DOHH2 (cell line): ENCODE data around the gene RENBP.

Experiments
- H3F3A ChIP-seq: fragments of 200-600 bp; sonication (generic), shearing (Covaris generic); 2 replicates; pipeline ENCODE4 v1.6.0; 2016; ENCODE audit warnings: antibody characterized with exemption, mild to moderate bottlenecking; ENCODE audit not compliant: control insufficient read depth, insufficient read depth
- H3K27ac ChIP-seq: fragments of 200-600 bp; sonication (generic); 2 replicates; pipeline ENCODE4 v1.5.1; 2014; ENCODE audit warnings: low read depth, mild to moderate bottlenecking, low read length, moderate library complexity
- H3K27me3 ChIP-seq: fragments of 200-600 bp; sonication (generic); 2 replicates; pipeline ENCODE4 v1.6.1; 2014; ENCODE audit warnings: mild to moderate bottlenecking, low read length, mixed read lengths; ENCODE audit not compliant: control insufficient read depth
- H3K36me3 ChIP-seq: fragments of 200-600 bp; sonication (generic); 2 replicates; pipeline ENCODE4 v1.6.1; 2014; ENCODE audit warnings: mild to moderate bottlenecking, low read length, moderate library complexity, mixed read lengths; ENCODE audit not compliant: control insufficient read depth
- H3K4me1 ChIP-seq: fragments of 200-600 bp; sonication (generic); 2 replicates; pipeline ENCODE4 v1.6.1; 2014; ENCODE audit warnings: mild to moderate bottlenecking, low read length, mixed read lengths; ENCODE audit not compliant: control insufficient read depth
- H3K4me2 ChIP-seq: fragments of 200-600 bp; sonication (generic); 2 replicates; pipeline ENCODE4 v1.6.0; 2014; ENCODE audit warnings: mild to moderate bottlenecking, low read length, moderate library complexity
- H3K4me3 ChIP-seq: fragments of 200-600 bp; sonication (generic); 2 replicates; pipeline ENCODE4 v1.5.1; 2014; ENCODE audit warnings: mild to moderate bottlenecking, low read length, mixed read lengths
- H3K79me2 ChIP-seq: fragments of 200-600 bp; sonication (generic); 2 replicates; pipeline ENCODE4 v1.6.1; 2014; ENCODE audit warnings: mild to moderate bottlenecking, low read length, mixed read lengths; ENCODE audit not compliant: control insufficient read depth
- H3K9me2 ChIP-seq: fragments of 200-600 bp; sonication (generic); replicated peaks from 2 replicates; pipeline ENCODE4 v1.6.1; 2014; ENCODE audit warnings: mild to moderate bottlenecking, low read length, mixed read lengths; ENCODE audit not compliant: control insufficient read depth
- H3K9me3 ChIP-seq: fragments of 200-600 bp; sonication (generic); 2 replicates; pipeline ENCODE4 v1.6.1; 2014; ENCODE audit warnings: antibody characterized with exemption, low read length, mixed read lengths; ENCODE audit not compliant: control insufficient read depth, insufficient read depth
- H4K20me1 ChIP-seq: fragments of 200-600 bp; sonication (generic); 2 replicates; pipeline ENCODE4 v1.6.0; 2014; ENCODE audit warnings: low read depth, mild to moderate bottlenecking, antibody characterized with exemption, low read length, moderate library complexity; ENCODE audit not compliant: control insufficient read depth, insufficient read depth
- CTCF ChIP-seq: fragments of 200-600 bp; sonication (generic); IDR thresholded peaks from one replicate; pipeline ENCODE4 v1.5.1; 2014; ENCODE audit warnings: antibody characterized with exemption, mild to moderate bottlenecking, low read depth, low read length; ENCODE audit not compliant: poor library complexity, severe bottlenecking
- EZH2phosphoT487 ChIP-seq: fragments of 200-600 bp; sonication (generic); IDR thresholded peaks from 2 replicates; pipeline ENCODE4 v1.6.1; 2017; ENCODE audit warnings: borderline replicate concordance, mild to moderate bottlenecking, antibody characterized with exemption, low read length, moderate library complexity, mixed read lengths

The RENBP gene

GRCh38 chrX:153988493-153988892 is 44.0 kb upstream of the RENBP start:
- H3K9me2 ChIP-seq: no peaks in the 10 kb centered on the region
- no peaks in the 10 kb centered on the region for H3K27me3 ChIP-seq
- no peaks in the 10 kb centered on the region for H3K9me3 ChIP-seq
- H3F3A ChIP-seq: no peaks in the 10 kb centered on the region
- TF ChIP-seq CTCF (no peak), EZH2phosphoT487 (no peak)
- H3K4me2 ChIP-seq: no peak overlapping the region
- no peaks in the 10 kb centered on the region for H3K36me3 ChIP-seq
- no peaks in the 10 kb centered on the region for H3K79me2 ChIP-seq
- H4K20me1 ChIP-seq: no peaks in the 10 kb centered on the region
- no peak overlapping the region for H3K27ac ChIP-seq
- H3K4me3 ChIP-seq: no peak overlapping the region
- peaks cover 16% of the 10 kb centered on the region for H3K4me1 ChIP-seq

- H3K4me2 ChIP-seq: no peak overlapping the region
- no peaks in the 10 kb centered on the region for H3K36me3 ChIP-seq
- no peaks in the 10 kb centered on the region for H3F3A ChIP-seq
- H3K9me3 ChIP-seq: no peaks in the 10 kb centered on the region
- no peaks in the 10 kb centered on the region for H4K20me1 ChIP-seq
- no peak overlapping the region for H3K27ac ChIP-seq
- H3K4me3 ChIP-seq: no peak overlapping the region
- no peaks in the 10 kb centered on the region for H3K79me2 ChIP-seq
- H3K4me1 ChIP-seq: peaks cover 20% of the 10 kb centered on the region
- no peaks in the 10 kb centered on the region for H3K27me3 ChIP-seq
- TF ChIP-seq EZH2phosphoT487 (no peak), CTCF (no peak)
- no peaks in the 10 kb centered on the region for H3K9me2 ChIP-seq
Measured at GRCh38 chrX:153984351-153985178, 40.1 kb upstream of the RENBP start.

- no peak overlapping the region for H3K27ac ChIP-seq
- no peaks in the 10 kb centered on the region for H3K9me3 ChIP-seq
- H3K79me2 ChIP-seq: no peaks in the 10 kb centered on the region
- no peaks in the 10 kb centered on the region for H3K36me3 ChIP-seq
- H3K4me3 ChIP-seq: no peak overlapping the region
- no peak for TF ChIP-seq EZH2phosphoT487
- H3F3A ChIP-seq: no peaks in the 10 kb centered on the region
- H3K9me2 ChIP-seq: no peaks in the 10 kb centered on the region
- peaks cover 20% of the 10 kb centered on the region for H3K4me1 ChIP-seq
- H4K20me1 ChIP-seq: no peaks in the 10 kb centered on the region
- no peak overlapping the region for H3K4me2 ChIP-seq
- H3K27me3 ChIP-seq: no peaks in the 10 kb centered on the region
Measured at GRCh38 chrX:153983321-153983801, 38.9 kb upstream of the RENBP start.
